Measurements from ENCODE around the gene ATAT1.
A peak's percentile ranks its signal among the peaks of the same experiment; 100 is the strongest.

- TF ChIP-seq POLR2A (IDR thresholded peaks at IDR 0.05; ENCODE audit: extremely low read depth, insufficient read length) (peak; percentile 99), CTCF (IDR thresholded peaks at IDR 0.05; ENCODE audit: low read depth, low read length) (no peak), MAX (IDR thresholded peaks at IDR 0.05; ENCODE audit: low read depth, low read length) (peak; percentile 82), MYC (IDR thresholded peaks at IDR 0.05; ENCODE audit: low read depth, low read length) (peak; percentile 92)
Measured at GRCh38 chr6:30616811-30617564, 9.7 kb upstream of the ATAT1 start, which contains the start of gene PPP1R10.
